Breast epithelium (tissue), 4 donors: ENCODE measurements around the gene EIF3F. TPM values are rescaled to one million over a fixed set of nuclear protein-coding genes. Genes with fewer than 3 reads are reported as not detected.

Experiments used
- DNase-seq, 2 donors: peaks; one replicate each; pipeline ENCODE4 v3.0.0-alpha.2; 2019; ENCODE audit warnings: low spot score in 2 of 2
- H3K27ac ChIP-seq, 2 donors: fragments of 200-600 bp; sonication (generic) in 1 of 2; one replicate each; pipeline ENCODE4 v1.5.1; 2016 to 2019; ENCODE audit warnings: mild to moderate bottlenecking in 1 of 2
- H3K27me3 ChIP-seq, 2 donors: fragments of 200-600 bp; sonication (generic) in 1 of 2; one replicate each; pipeline versions ENCODE4 v1.5.1 to v1.6.0; 2017 to 2019; ENCODE audit warnings: control low read depth in 1 of 2, mild to moderate bottlenecking in 1 of 2
- H3K36me3 ChIP-seq: fragments of 200-600 bp; one replicate; pipeline ENCODE4 v1.5.1; 2019
- H3K4me1 ChIP-seq, 2 donors: fragments of 200-600 bp; sonication (generic); one replicate each; pipeline ENCODE4 v1.5.1; 2016 to 2019; ENCODE audit warnings: control low read depth in 1 of 2
- H3K4me3 ChIP-seq, 3 donors: fragments of 200-600 bp; sonication (generic); 1 replicate in 2 of 3; 2 replicates in 1 of 3; pipeline ENCODE4 v1.5.1; 2016 to 2019; ENCODE audit warnings: mild to moderate bottlenecking in 3 of 3, moderate library complexity in 2 of 3
- H3K9me3 ChIP-seq, 2 donors: fragments of 200-600 bp; sonication (generic) in 1 of 2; one replicate each; pipeline ENCODE4 v1.5.1; 2016 to 2019; ENCODE audit warnings: control low read depth in 1 of 2
- POLR2A ChIP-seq: fragments of 450-650 bp; IDR thresholded peaks from one replicate; pipeline ENCODE4 v1.6.1; 2016; ENCODE audit warnings: antibody characterized with exemption, mild to moderate bottlenecking, moderate library complexity
- POLR2AphosphoS5 ChIP-seq, 3 donors: sonication (generic); formaldehyde crosslinking; IDR thresholded peaks; one replicate each; pipeline ENCODE4 v1.6.1; 2017; ENCODE audit warnings: antibody characterized with exemption in 3 of 3
- intact Hi-C: fragments of 100-400 bp; cut with DNase I; formaldehyde crosslinking; loops from one replicate; pipeline ENCODE4 v1.15.1; 2023; ENCODE audit warnings: low total_unique reads
- total RNA-seq, 3 donors: library from RNA; depleted of rRNA; stranded (reverse); fragments of >200 nt; gene quantifications; one replicate each; pipeline ENCODE4 v1.1.0, GENCODE V29; 2016
- TF ChIP-seq, protein P1 (sequence below), 3 donors: fragments of 450-650 bp; IDR thresholded peaks; one replicate each; pipeline ENCODE4 v1.5.1; 2016 to 2017; ENCODE audit warnings: antibody characterized with exemption in 3 of 3, mild to moderate bottlenecking in 3 of 3, moderate library complexity in 3 of 3

Gene EIF3F
- total RNA-seq, 3 donors from 2014 or later: 145 to 180 (median 151) TPM

DNA sequence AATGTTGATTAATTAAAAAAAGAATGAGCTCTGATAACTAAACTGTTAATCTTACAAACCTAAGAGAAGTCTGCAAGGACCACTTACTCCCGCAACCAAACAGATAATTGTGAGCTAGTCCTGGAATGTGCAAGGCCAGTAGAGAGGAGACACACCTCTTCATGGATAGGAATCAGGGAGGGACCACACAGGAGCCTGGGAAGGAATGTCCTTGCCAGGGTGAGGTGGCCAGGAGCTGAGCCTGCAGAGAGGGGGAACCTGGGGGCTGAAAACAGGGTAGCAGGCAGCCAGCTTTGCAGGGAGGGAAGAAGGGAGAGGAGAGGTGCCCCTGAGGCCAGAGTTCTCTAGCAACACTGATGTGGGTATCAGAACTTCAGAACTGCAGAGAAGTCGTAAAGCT, 12.5 kb upstream of the EIF3F start:
- intact Hi-C loops: no loop called here
- Histone ChIP-seq H3K36me3 (no peaks in the 10 kb centered on the region), H3K27ac (no peak overlapping the region), H3K27me3 (no peaks in the 10 kb centered on the region), H3K9me3 (no peaks in the 10 kb centered on the region), H3K4me3 (no peak overlapping the region), H3K4me1 (no peaks in the 10 kb centered on the region)
- no peak for DNase-seq
- TF ChIP-seq, protein P1, sequence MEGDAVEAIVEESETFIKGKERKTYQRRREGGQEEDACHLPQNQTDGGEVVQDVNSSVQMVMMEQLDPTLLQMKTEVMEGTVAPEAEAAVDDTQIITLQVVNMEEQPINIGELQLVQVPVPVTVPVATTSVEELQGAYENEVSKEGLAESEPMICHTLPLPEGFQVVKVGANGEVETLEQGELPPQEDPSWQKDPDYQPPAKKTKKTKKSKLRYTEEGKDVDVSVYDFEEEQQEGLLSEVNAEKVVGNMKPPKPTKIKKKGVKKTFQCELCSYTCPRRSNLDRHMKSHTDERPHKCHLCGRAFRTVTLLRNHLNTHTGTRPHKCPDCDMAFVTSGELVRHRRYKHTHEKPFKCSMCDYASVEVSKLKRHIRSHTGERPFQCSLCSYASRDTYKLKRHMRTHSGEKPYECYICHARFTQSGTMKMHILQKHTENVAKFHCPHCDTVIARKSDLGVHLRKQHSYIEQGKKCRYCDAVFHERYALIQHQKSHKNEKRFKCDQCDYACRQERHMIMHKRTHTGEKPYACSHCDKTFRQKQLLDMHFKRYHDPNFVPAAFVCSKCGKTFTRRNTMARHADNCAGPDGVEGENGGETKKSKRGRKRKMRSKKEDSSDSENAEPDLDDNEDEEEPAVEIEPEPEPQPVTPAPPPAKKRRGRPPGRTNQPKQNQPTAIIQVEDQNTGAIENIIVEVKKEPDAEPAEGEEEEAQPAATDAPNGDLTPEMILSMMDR (IDR thresholded peaks at IDR 0.05): no peak
- TF ChIP-seq POLR2AphosphoS5 (IDR thresholded peaks at IDR 0.05) (no peak), POLR2A (no peak)

DNA sequence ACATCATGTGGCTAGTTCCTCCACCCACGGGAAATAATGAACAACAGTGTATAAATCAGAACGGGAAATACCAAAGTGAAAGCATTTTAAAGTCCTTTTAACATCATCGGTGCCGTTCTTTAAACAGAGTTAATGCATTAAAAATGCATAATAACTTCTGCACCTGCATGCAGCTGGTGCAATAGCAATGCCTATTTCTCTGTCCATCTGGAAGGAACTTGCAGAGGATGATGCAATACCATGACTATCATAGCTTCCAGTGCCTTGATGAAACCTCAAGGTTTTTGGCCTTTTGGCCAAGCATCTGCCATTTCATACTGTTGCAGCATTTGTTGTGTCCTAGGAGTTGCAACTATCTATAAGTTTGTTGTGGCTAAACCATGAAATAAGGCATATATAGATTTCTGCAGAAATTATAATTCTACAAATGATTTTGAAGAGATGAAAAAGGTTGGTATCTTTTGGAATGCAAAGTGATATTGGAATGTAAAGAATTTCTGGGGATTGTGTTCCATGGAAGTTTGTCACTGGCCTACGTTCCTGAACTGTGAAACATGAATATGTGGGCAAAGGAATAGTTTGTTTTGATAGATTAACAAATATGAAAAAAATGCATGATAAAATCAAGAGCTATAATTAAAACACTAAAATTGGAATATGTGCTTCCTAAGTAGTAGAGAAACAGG, 9.8 kb upstream of the EIF3F start:
- intact Hi-C loops: no loop called here
- Histone ChIP-seq H3K36me3 (no peaks in the 10 kb centered on the region), H3K4me1 (no peaks in the 10 kb centered on the region), H3K27ac (no peak overlapping the region), H3K9me3 (no peaks in the 10 kb centered on the region), H3K27me3 (no peaks in the 10 kb centered on the region), H3K4me3 (no peak overlapping the region)
- no peak for DNase-seq
- no peak for TF ChIP-seq POLR2AphosphoS5 (IDR thresholded peaks at IDR 0.05)
- TF ChIP-seq, protein P1 (IDR thresholded peaks at IDR 0.05): no peak
- no peak for TF ChIP-seq POLR2A

DNA sequence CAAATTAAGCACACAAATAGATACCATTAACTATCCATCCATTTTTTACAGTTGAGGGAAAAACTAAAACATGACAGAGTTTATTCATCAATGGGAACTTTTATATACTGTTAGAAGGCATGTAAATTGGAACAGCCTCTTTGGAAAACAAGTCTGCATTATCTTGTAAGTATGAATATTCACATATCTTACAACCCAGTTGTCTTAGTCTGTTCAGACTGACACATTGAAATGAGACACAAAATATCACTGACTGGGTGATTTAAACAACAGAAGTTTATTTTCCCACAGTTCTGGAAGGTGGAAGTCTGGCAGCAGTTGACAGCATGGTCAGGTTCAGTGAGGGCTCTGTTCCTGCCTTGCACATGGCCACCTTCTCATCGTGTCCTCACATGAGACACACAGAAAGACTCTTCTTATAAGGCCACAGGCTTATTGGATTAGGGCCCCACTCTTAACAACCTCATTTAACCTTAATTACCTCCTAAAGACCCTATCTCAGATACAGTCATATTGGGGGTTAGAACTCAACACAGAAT, 5.4 kb upstream of the EIF3F start:
- Histone ChIP-seq H3K4me3 (no peak overlapping the region), H3K36me3 (no peaks in the 10 kb centered on the region), H3K27me3 (no peaks in the 10 kb centered on the region), H3K4me1 (no peaks in the 10 kb centered on the region), H3K9me3 (no peaks in the 10 kb centered on the region), H3K27ac (no peak overlapping the region)
- TF ChIP-seq, protein P1 (IDR thresholded peaks at IDR 0.05): no peak
- TF ChIP-seq POLR2A: no peak
- no peak for TF ChIP-seq POLR2AphosphoS5 (IDR thresholded peaks at IDR 0.05)
- DNase-seq: no peak
- intact Hi-C loops: loop anchor here (10.0 kb wide), 1 partner anchor 87 kb away; no protein-coding TSS in a partner anchor

DNA sequence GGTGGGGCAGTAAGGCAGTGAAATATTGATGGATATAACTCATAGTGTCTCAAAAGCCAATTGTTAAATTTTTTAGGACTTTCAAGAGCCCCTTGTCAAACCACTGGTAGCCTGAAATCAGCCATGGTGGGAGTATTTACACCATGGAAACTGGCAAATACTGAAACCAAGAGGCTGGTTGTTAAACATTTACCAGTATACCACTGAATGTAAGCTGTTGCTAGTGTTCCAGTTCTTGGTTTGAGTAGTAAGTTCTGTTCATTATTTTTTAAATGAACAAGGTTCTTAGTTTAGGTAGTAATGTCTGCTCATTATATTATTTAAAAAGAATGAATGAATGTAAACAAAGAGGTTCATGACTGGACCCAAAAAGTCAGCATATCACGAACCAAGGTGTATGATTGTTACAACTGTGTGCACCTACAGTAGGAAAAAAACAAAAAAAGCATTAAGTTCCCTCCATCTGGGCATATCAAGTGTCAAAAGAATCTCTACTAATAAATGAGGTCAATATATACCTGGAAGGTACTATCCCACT, 4.5 kb upstream of the EIF3F start:
- H3K4me1 ChIP-seq: peaks cover 0 to under 1% of the 10 kb centered on the region in 2 donors
- intact Hi-C loops: loop anchor here (10.0 kb wide), 1 partner anchor 88 kb away; no protein-coding TSS in a partner anchor
- no peaks in the 10 kb centered on the region for H3K36me3 ChIP-seq
- no peaks in the 10 kb centered on the region for H3K9me3 ChIP-seq
- DNase-seq: no peak
- no peaks in the 10 kb centered on the region for H3K27me3 ChIP-seq
- TF ChIP-seq POLR2AphosphoS5 (IDR thresholded peaks at IDR 0.05) (no peak), POLR2A (no peak)
- TF ChIP-seq, protein P1 (IDR thresholded peaks at IDR 0.05): no peak
- no peak overlapping the region for H3K4me3 ChIP-seq
- no peak overlapping the region for H3K27ac ChIP-seq
